MM.1S (cell line): ENCODE results near the gene CBY2.

Experiments used
- DNase-seq: peaks from one replicate; pipeline ENCODE4 v3.0.0-alpha.2; 2015
- H2AFZ ChIP-seq: fragments of 300-600 bp; sonication (generic); 2 replicates; pipeline ENCODE4 v1.6.0; 2016; ENCODE audit warnings: antibody characterized with exemption, low read length
- H3F3A ChIP-seq: fragments of 300-600 bp; sonication (generic); 2 replicates; pipeline ENCODE4 v1.6.1; 2016; ENCODE audit warnings: mild to moderate bottlenecking, antibody characterized with exemption, low read length, moderate library complexity, mixed read lengths; ENCODE audit not compliant: insufficient read depth
- H3K27ac ChIP-seq: fragments of 300-600 bp; sonication (generic); 2 replicates; pipeline ENCODE4 v1.5.1; 2016; ENCODE audit warnings: mild to moderate bottlenecking, low read length
- H3K27me3 ChIP-seq: fragments of 300-600 bp; sonication (generic); replicated peaks from 2 replicates; pipeline ENCODE4 v1.6.0; 2016; ENCODE audit warnings: low read length; ENCODE audit not compliant: insufficient read depth
- H3K36me3 ChIP-seq: fragments of 300-600 bp; sonication (generic); replicated peaks from 2 replicates; pipeline ENCODE4 v1.6.1; 2016; ENCODE audit warnings: mild to moderate bottlenecking, low read length, mixed read lengths; ENCODE audit not compliant: insufficient read depth
- H3K4me1 ChIP-seq: fragments of 300-600 bp; sonication (generic); 2 replicates; pipeline ENCODE4 v1.6.1; 2016; ENCODE audit warnings: low read length, mixed read lengths
- H3K4me2 ChIP-seq: fragments of 300-600 bp; sonication (generic); 2 replicates; pipeline ENCODE4 v1.6.0; 2016; ENCODE audit warnings: low read depth, low read length
- H3K4me3 ChIP-seq: fragments of 300-600 bp; sonication (generic); 2 replicates; pipeline ENCODE4 v1.5.1; 2016; ENCODE audit warnings: low read length, mixed read lengths
- H3K79me2 ChIP-seq: fragments of 300-600 bp; sonication (generic); 2 replicates; pipeline ENCODE4 v1.6.1; 2016; ENCODE audit warnings: mixed run types, low read length, mixed read lengths
- H3K9ac ChIP-seq: fragments of 300-600 bp; sonication (generic); 2 replicates; pipeline ENCODE4 v1.6.1; 2016; ENCODE audit warnings: low read length, mixed read lengths
- H3K9me2 ChIP-seq: fragments of 300-600 bp; sonication (generic); replicated peaks from 2 replicates; pipeline ENCODE4 v1.6.1; 2016; ENCODE audit warnings: mild to moderate bottlenecking, low read length, mixed read lengths; ENCODE audit not compliant: insufficient read depth
- H3K9me3 ChIP-seq: fragments of 300-600 bp; sonication (generic); replicated peaks from 2 replicates; pipeline ENCODE4 v1.6.1; 2016; ENCODE audit warnings: mild to moderate bottlenecking, low read length, mixed read lengths; ENCODE audit not compliant: insufficient read depth
- H4K20me1 ChIP-seq: fragments of 300-600 bp; sonication (generic); 2 replicates; pipeline ENCODE4 v1.6.1; 2016; ENCODE audit warnings: mild to moderate bottlenecking, low read length, moderate library complexity, mixed read lengths; ENCODE audit not compliant: insufficient read depth
- CTCF ChIP-seq: fragments of 300-600 bp; sonication (generic); IDR thresholded peaks from 2 replicates; pipeline ENCODE4 v1.5.1; 2016; ENCODE audit warnings: antibody characterized with exemption, low read length, mixed read lengths
- EZH2 ChIP-seq: fragments of 300-600 bp; sonication (generic); optimal IDR thresholded peaks from 2 replicates; pipeline ENCODE3; 2017; ENCODE audit warnings: low read depth, mild to moderate bottlenecking, antibody characterized with exemption, low read length, mixed read lengths
- EZH2phosphoT487 ChIP-seq: fragments of 300-600 bp; sonication (generic); IDR thresholded peaks from 2 replicates; pipeline ENCODE4 v1.6.1; 2018; ENCODE audit warnings: antibody characterized with exemption, low read length

Gene CBY2

DNA sequence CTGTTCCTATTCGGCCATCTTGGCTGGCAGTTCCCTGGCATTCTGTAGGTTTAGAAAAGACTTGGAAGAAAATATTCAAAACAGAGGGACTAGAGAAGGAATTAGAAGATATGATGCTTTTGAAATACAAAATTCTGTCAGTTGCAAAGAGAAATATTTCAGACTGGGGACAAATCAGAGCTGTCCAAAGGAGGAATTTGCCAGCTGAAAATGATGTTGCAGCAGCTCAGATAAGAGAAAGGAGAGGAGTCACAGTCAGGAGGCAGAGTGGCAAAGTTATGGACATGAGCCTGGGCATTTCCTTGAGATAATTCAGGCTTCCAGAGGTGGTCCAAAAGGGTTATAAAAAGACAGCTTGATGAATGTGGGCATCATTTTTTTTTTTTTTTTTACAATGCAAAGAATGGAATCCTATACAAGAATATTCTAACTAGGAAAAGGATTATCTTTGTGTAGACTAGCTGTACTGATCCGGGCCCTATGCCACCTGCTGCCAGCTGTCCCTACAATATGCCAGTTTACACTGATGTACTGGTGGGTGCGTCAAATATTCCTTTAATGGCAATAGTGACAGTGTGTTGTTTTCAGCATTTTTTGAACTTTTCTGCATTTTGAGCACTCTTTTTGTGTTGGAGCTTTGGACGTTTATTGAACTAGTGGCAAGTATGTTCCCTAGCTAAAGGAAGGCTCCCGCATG lies 31.8 kb upstream of the CBY2 start:
- no peaks in the 10 kb centered on the region for H3F3A ChIP-seq
- H2AFZ ChIP-seq: no peak overlapping the region
- no peak for DNase-seq
- no peaks in the 10 kb centered on the region for H4K20me1 ChIP-seq
- TF ChIP-seq EZH2phosphoT487: no peak
- TF ChIP-seq EZH2: no peak
- no peak for TF ChIP-seq CTCF
- no peak overlapping the region for H3K9ac ChIP-seq
- no peak overlapping the region for H3K4me2 ChIP-seq
- no peaks in the 10 kb centered on the region for H3K36me3 ChIP-seq
- H3K27me3 ChIP-seq: no peaks in the 10 kb centered on the region
- H3K27ac ChIP-seq: no peak overlapping the region
- H3K79me2 ChIP-seq: no peaks in the 10 kb centered on the region
- H3K4me3 ChIP-seq: no peak overlapping the region
- no peaks in the 10 kb centered on the region for H3K4me1 ChIP-seq
- H3K9me2 ChIP-seq: no peaks in the 10 kb centered on the region
- no peaks in the 10 kb centered on the region for H3K9me3 ChIP-seq

- no peaks in the 10 kb centered on the region for H3K4me1 ChIP-seq
Observed at GRCh38 chr13:45674908-45675307, 27.2 kb upstream of the CBY2 start.

DNA sequence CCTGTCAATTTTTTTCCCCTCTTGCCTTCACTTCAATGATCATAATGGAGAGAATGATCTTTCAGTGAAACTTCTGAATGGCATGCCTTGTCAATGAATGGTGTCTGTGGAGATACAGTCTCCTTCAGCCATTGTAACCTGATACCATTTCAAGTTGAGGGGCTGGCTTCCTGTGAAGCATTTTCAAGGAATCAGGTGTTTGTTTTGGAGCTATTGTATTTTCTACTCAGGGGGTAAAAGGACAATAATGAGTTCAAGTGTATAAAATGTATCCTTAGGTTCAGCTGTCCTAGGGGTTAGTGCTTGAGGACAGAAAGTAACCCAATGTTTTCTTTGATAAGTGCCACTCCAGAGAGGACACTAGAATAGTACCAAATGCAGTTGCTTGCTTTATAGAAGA lies 23.8 kb upstream of the CBY2 start:
- H3K9ac ChIP-seq: no peak overlapping the region
- H3K79me2 ChIP-seq: no peaks in the 10 kb centered on the region
- H3K9me3 ChIP-seq: no peaks in the 10 kb centered on the region
- no peaks in the 10 kb centered on the region for H3K27me3 ChIP-seq
- H3K4me2 ChIP-seq: no peak overlapping the region
- no peak overlapping the region for H3K4me3 ChIP-seq
- no peaks in the 10 kb centered on the region for H3K9me2 ChIP-seq
- no peak for DNase-seq
- no peak for TF ChIP-seq EZH2
- no peak for TF ChIP-seq EZH2phosphoT487
- TF ChIP-seq CTCF: no peak
- no peak overlapping the region for H2AFZ ChIP-seq
- no peaks in the 10 kb centered on the region for H3K36me3 ChIP-seq
- H4K20me1 ChIP-seq: no peaks in the 10 kb centered on the region
- no peaks in the 10 kb centered on the region for H3F3A ChIP-seq
- no peaks in the 10 kb centered on the region for H3K4me1 ChIP-seq
- no peak overlapping the region for H3K27ac ChIP-seq

More at GRCh38 chr13:45674908-45675307, 27.2 kb upstream of the CBY2 start:
- H3K9me2 ChIP-seq: no peaks in the 10 kb centered on the region
- no peaks in the 10 kb centered on the region for H3K27me3 ChIP-seq
- H3K9me3 ChIP-seq: no peaks in the 10 kb centered on the region
- DNase-seq: no peak
- no peaks in the 10 kb centered on the region for H3K79me2 ChIP-seq
- no peaks in the 10 kb centered on the region for H3F3A ChIP-seq
- no peak overlapping the region for H3K4me2 ChIP-seq
- TF ChIP-seq EZH2phosphoT487 (no peak), EZH2 (no peak)
- H3K4me3 ChIP-seq: no peak overlapping the region
- no peak overlapping the region for H3K9ac ChIP-seq
- no peaks in the 10 kb centered on the region for H3K36me3 ChIP-seq
- no peak overlapping the region for H2AFZ ChIP-seq
- no peak overlapping the region for H3K27ac ChIP-seq
- H4K20me1 ChIP-seq: no peaks in the 10 kb centered on the region

GRCh38 chr13:45681113-45681512 lies 21.0 kb upstream of the CBY2 start:
- no peak for TF ChIP-seq EZH2phosphoT487
- no peak for TF ChIP-seq EZH2
- TF ChIP-seq CTCF: no peak
- Histone ChIP-seq H3K27ac (no peak overlapping the region), H3K27me3 (no peaks in the 10 kb centered on the region), H3F3A (no peaks in the 10 kb centered on the region), H3K9me3 (no peaks in the 10 kb centered on the region), H3K9ac (no peak overlapping the region), H3K4me1 (no peaks in the 10 kb centered on the region), H3K4me2 (no peak overlapping the region), H2AFZ (no peak overlapping the region), H3K79me2 (no peaks in the 10 kb centered on the region), H4K20me1 (no peaks in the 10 kb centered on the region), H3K4me3 (no peak overlapping the region), H3K9me2 (no peaks in the 10 kb centered on the region), H3K36me3 (no peaks in the 10 kb centered on the region)
- no peak for DNase-seq
